ENCODE data around the gene C1QTNF1.

C1QTNF1 gene

DNA sequence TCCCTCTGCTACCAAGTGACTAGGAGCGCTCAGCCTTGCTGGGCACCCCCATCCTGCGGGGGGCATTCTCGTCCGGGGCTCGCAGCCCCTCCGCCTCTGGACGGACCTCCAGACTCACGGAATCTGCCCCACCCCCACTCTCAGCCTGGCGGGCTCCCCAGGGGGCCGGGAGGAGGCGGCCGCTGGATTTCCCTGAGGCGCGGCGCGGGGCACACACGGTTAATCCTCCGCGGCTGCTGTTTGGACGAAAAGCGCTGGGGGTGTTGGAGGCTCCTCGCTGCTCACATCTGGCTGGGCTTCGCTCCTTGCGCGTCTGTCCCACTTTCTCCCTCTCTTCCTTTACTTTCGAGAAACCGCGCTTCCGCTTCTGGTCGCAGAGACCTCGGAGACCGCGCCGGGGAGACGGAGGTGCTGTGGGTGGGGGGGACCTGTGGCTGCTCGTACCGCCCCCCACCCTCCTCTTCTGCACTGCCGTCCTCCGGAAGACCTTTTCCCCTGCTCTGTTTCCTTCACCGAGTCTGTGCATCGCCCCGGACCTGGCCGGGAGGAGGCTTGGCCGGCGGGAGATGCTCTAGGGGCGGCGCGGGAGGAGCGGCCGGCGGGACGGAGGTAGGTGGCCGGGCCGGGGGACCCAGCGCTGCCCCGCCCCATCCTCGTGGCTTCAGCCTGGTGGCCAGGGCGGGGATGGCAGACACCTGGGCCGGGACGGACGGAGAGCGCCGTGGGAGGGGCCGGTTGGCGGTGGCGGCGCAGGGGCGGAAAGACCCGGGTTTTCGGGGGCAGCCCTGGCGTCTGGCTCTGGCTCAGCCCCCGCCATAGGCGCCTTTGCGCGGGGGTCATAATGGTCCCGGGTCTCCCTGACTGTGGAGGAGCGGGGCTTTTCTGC, at the start of gene C1QTNF1:
Gene C1QTNF1, plus strand, starts transcription at position 284 of the 886 bp plus-strand sequence. CDS start 19,800 bp downstream, outside the sequence.
- DNase-seq (ENCODE audit: low read depth) = no peak

- DNase-seq (ENCODE audit: low read depth) = no peak
These were observed 49.1 kb upstream of the C1QTNF1 start for GRCh38 chr17:78974635-78975591.

DNA sequence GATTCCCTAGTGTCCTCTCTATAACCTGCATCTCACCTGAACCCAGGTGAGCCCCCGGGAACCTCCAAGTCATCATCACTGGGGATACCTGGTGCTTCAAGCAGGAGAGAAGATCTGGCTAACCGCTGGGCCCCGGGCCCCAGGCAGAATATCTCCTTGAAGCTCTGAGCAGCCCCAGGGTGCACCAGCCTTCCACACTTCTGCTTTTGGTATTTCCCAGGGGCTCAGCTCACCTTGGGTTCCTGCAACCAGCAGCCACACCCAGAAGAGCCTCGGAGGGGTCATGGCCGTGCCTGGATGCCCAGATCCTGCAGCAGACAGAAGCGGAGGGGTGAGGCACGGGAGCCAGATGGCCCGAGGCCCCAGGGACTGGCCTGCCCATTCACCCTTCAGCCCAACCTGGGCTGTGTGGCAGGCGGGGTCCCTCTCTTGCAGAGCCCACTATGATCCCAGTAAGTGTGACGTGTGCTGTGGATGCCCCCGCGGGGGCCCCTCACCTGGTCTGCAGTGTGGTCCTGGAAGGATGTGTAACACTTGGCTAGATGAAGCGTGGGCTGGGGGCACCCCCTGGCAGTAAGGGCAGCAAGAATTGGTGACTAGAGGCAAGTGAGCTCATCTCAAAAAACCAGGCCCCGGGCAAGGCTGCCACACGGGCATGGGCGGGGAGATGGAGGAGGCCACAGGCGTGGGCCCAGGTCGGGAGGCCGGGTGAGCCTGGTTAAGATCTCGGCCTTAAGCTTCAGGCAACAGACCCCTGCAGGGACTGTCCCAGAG, 46.9 kb upstream of the C1QTNF1 start:
- DNase-seq (ENCODE audit: low read depth) = no peak

DNA sequence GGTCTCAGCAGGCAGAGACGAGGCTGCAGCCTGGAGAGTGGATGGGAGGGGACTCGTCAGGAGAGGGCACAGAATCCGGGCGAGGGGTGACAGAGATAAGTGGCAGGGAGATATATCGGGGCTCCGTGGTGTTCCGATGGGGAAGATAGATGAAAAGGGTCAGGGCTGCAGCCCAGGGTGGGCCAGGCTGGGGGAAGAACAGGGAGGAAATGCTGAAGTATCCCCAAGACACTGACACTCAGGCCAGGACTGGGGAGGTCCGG, 46.4 kb upstream of the C1QTNF1 start:
- no peak for DNase-seq (ENCODE audit: low read depth)

GRCh38 chr17:78977997-78978973, 45.7 kb upstream of the C1QTNF1 start:
- no peak for DNase-seq (ENCODE audit: low read depth)

GRCh38 chr17:78979780-78980623, 44.0 kb upstream of the C1QTNF1 start, which contains the start of gene LGALS3BP:
LGALS3BP (minus strand) TSS chr17:78979923; CDS start chr17:78977191, 2,732 bp downstream.
- no peak for DNase-seq (ENCODE audit: low read depth)

DNA sequence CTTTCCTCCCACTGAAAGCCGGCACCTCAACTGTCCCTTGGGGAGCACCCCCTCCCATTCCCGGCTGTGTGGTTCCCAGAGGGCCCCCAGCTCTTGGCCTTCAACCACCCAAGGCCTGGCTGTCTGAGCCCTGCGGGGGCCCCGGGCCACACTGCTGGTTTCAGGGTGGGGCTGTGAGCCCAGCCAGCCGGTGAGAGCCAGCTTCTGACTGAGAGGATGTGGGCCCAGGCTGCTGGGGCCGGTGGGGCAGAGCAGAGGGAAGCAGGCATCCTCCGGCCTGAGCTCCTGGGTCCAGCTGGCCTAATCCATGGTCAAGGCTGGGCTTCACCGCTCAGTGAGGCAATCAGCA, 43.4 kb upstream of the C1QTNF1 start:
- no peak for DNase-seq (ENCODE audit: low read depth)

DNA sequence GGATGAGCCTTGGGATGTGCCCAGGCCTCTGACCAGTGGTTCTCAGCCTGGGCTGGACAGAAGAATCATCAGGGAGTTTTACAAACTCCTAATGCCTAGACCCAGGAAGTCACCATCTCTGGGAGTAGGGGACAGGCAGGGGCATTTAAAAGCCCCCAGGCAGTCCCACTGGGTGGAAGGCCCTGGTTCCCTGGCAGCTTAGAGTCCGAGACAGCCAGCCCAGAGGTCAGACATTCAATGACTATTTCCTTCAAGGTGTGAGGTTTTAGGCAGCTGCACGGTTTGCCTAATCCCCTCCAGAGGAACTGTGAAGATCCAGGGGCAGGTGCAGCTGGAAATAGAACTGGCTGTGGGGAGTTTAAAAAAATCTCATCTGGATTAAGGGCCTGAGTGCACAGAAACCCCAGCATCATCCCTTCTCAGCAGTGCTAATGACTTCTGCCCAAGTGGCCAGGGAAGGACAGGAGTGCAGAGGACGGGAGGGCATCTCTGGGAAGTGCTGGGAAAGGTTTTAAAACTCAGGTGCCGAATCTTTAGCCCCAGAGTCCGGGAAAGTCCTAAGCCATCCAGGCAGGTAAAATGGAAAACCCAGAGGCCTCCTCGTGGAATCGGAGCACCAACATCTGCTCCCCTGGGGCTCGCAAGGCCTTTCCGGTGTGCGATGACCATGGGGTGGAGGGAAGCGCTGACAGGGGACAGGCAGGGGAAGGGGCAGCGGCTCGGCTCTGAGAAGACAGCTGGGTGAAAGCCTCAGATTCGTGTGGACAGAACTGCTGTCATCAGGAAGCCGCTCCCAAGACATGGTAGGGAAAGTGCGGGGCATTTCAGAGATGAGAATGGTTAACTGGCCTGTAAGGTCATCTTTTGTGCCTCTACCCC, 42.7 kb upstream of the C1QTNF1 start:
- DNase-seq (ENCODE audit: low read depth) = no peak

GRCh38 chr17:78985395-78985794, 38.6 kb upstream of the C1QTNF1 start:
- no peak for DNase-seq (ENCODE audit: low read depth)

- DNase-seq (ENCODE audit: low read depth) = no peak
These were observed 37.8 kb upstream of the C1QTNF1 start for GRCh38 chr17:78986048-78986648.

GRCh38 chr17:78986649-78987328, 37.2 kb upstream of the C1QTNF1 start:
- no peak for DNase-seq (ENCODE audit: low read depth)

GRCh38 chr17:78988152-78988551, 35.8 kb upstream of the C1QTNF1 start:
- no peak for DNase-seq (ENCODE audit: low read depth)

DNA sequence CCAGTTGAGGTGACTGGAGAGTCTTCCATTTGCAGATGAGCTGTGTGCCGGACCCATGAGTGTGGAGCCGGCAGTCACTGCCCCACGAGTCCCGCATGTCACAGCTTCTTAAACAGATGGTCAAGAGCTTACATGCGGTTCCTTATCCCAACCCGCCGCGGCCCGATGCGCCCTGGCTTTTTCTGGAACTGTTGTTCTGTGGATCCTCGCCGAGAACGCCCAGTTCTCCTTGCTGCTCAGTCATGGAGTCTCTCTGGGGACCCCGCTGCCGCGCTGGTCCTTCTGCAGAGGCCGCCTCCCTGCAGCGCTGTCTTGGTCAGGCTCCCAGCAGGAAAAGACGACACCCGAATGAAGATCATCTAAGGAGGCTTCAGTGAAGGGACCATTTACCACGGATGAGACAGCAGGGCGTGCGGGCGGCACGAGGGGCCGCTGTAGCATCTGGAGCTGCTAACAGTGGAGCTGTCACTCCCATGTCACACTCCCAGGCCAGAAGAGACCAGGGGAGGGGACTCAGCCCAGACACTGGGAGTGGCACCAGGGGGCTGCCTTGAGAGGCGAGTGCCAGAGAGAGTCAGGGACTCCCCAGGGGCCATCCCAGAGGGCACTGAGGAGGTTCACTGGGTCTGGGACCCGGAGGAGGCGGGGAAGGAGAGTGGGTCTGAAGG, 33.5 kb upstream of the C1QTNF1 start:
- no peak for DNase-seq (ENCODE audit: low read depth)

- DNase-seq (ENCODE audit: low read depth) = no peak
These were observed 32.8 kb upstream of the C1QTNF1 start for GRCh38 chr17:78991017-78991738.

- no peak for DNase-seq (ENCODE audit: low read depth)
These were observed 31.9 kb upstream of the C1QTNF1 start for GRCh38 chr17:78991906-78992532.

DNA sequence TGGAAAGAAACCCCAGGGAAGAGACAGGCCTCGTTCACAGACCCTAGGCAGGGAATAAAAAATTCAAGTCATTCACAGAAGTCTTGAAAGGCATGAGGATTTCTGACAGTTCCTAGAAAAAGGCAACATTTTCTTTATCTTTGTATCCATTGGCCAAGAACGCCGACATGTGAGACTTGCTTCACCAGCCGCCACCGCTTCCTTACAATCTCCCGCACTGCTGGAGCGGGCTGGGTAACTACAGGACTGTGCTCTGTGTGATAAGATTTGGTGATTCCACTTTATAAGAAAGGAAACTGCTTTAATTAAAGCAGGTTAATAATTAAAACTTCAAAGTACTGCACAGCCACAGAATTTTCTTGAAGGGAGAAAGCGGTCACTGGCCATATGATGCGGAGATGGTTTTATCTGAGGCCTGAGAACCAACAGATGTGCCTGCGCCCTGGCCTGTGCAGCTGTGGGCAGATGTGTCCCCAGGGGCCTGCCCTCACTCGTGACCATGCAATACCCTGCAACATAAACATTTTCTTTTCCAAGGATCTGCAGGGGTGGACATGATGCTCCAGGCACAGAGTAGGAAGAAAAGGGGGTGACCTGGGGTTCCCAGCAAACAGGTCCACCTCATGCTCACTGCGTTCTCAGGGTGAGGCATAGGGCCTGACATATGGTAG, 31.3 kb upstream of the C1QTNF1 start:
- no peak for DNase-seq (ENCODE audit: low read depth)
